HG03439 (cell line): ENCODE results near the gene KCNMA1.

Experiments used
- ATAC-seq: cut with Tn5 transposase; IDR thresholded peaks from one replicate; pipeline ENCODE4 v1.9.1; 2021; ENCODE audit warnings: mild to moderate bottlenecking, moderate library complexity; ENCODE audit not compliant: unreplicated experiment

The KCNMA1 gene

DNA sequence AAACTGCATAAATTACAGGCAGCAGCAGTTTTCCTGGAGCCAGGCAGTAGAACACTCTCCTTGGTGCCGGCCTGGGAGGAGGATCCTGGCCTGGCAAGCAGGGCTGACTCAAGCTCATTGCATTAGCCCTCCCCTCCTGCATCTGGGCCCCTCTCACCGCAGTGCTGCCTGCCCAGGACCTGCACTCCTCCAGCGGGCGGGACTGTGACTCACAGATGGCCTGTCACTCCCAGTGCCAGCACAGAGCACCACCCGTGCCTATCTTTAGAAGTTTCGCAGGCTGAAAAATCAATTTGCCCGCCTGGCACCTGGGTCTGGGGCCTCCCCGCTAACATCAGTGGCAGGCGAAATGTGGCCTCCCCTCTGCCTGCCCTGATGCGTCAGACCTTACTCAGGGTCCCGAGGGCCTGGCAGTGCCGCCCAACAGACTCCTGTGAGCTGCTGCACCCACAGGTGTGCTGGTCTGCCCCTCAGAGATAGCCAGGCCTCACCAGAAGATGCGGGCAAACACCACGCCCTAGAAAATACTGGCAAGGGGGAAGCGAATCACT lies 123.8 kb downstream of the KCNMA1 start:
- no peak for ATAC-seq

GRCh38 chr10:77513220-77513619 lies 124.4 kb downstream of the KCNMA1 start:
- ATAC-seq: no peak

GRCh38 chr10:77512219-77512578 lies 125.4 kb downstream of the KCNMA1 start:
- ATAC-seq: no peak

GRCh38 chr10:77511498-77512218 lies 126.0 kb downstream of the KCNMA1 start:
- ATAC-seq: no peak

DNA sequence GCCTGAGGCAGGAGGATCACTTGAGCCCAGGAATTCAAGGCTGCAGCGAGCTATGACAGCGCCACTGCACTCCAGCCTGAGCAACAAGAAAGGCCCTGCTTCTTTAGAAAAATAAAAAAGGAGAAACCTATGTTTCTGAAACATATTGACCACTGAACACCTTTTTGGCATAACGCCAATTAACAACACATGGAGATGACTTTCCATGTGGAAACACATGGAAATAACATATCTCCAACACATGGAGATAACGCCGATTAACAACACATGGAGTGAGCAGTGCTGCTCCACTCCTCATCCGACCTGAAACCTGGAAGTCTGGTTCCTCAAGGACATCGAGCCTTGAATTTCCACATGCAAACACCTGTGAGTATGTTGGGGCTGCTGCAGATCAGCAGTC lies 126.9 kb downstream of the KCNMA1 start:
- no peak for ATAC-seq

DNA sequence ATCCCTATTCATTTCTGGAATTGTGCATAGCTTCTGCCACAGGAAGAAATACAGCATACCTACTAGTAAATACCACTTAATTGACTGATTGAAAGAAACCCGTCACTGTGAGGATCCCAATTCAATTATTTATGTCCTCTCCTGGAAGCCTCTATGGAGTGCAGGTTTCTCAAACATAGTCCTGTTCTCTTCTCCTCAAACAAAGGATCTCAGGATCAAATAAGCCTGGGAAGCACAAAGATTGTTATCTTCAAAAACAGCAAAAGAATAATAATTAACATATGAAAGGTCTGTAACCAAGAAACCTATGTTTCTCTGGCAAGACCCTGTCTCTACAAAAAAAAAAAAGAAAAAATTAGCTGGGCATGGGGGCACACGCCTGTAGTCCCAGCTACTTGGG lies 127.3 kb downstream of the KCNMA1 start:
- ATAC-seq: no peak

DNA sequence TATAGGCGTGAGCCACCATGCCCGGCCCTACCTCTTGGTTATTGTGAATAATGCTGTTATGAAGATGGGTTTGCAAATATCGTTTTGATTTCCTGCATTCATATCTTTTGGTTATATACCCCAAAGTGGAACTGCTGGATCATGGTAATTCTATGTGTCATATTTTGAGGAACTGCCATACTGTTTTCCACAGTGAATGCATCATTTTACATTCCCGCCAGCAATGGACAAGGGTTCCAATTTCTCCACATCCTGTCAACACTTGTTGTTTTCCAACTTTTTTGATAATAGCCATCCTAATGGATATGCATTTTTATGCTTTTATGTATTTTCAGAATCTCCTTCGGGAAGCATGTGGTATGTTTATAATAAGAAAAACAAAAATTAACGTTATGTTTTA lies 128.2 kb downstream of the KCNMA1 start:
- ATAC-seq: no peak

DNA sequence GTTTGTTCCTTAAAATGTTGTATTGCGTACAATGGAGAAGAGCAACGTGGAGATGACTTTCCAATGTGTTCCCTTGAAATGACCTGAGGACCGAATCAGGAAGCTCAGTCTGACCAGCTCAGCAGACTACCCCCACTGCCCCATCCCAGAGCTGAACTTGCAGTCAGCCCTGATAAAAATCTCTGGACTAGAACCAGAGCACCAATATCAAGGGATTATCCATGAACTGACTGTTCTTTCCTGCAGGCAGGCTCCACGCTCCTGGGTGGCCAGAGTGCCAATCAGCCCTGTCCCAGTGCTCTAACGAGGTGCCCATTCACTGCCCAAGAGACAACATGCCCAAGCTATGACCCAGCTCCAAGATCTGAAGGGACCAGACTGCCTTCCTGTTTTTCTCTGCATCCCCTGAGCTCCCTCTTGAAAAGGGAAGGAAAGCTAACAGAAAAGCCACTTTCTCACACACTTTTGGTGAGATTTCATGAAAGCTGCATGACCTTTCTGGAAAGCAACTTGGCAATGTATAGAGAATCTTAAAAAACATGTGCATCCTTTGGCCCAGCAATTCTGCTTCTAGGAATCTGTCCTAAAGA lies 130.2 kb downstream of the KCNMA1 start:
- ATAC-seq: no peak

DNA sequence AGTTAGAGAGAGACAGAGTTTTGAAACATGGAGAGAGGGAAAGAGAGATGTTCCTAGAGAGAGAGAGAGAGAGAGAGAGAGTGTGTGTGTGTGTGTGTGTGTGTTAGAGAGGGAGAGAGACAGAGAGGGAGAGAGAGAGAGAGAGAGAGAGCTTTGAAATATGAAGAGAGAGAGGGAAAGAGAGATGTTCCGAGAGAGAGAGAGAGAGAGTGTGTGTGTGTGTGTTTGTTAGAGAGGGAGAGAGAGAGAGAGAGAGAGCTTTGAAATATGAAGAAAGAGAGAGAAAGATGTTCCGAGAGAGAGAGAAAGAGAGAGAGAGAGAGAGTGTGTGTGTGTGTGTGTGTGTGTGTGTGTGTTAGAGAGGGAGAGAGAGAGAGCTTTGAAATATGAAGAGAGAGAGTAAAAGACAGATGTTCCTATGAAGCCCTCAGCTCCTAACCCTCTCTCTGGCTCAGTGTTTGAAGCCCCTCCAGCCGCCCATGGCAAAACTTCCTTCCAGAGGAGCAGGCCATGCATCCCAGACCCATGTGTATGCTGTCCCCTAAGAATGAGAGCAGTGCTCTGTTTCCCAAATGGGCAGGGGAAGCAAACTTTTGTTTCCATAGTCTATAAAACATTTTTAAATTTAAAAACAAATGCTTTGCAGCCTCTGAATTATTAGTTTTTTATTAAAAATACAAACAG lies 130.9 kb downstream of the KCNMA1 start:
- ATAC-seq: no peak

DNA sequence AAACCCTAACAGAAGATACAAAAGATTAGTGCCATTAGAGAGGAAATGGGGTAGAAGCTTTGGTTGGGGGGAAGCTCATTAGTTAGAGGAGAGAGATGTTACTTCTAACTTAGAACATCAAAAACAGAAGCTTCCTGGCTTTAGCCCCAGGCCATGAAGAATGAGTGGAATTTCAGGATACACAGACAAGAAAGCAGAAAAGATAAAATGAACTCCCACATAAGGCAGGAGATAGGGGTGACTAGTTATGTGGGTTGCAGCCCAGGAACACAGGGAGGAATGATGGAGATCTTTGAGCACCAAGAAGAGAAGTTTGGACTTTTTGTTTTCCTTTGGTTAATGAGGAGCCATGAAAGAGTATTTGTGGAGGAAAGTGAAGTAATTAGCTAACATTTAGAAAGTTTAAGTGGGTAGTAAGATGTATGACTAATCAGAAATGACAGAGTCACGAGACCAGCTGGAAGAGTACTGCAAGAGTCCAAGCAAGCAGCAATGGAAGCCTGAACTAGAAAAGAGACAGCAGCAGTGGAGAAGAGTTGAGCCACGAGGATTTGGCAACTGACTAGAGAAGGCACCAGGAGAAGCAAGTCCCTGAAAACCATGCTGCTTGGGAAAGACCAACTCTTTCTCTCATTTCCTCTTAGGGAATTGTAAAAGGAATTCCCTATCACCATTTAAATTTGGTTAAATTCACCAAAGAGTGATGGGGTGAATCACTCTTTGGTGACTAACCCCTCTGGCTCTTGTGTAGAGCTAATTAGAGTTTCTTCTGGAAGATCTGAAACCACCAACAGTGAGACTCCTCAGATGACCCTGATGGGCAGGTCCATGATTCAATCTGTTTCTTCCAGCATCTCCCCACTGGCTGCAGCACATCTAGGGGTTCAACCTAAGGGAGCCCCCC lies 131.9 kb downstream of the KCNMA1 start:
- ATAC-seq: no peak

- ATAC-seq: no peak
These were observed 132.7 kb downstream of the KCNMA1 start for GRCh38 chr10:77504873-77505257.

GRCh38 chr10:77504196-77504872 lies 133.3 kb downstream of the KCNMA1 start:
- no peak for ATAC-seq

DNA sequence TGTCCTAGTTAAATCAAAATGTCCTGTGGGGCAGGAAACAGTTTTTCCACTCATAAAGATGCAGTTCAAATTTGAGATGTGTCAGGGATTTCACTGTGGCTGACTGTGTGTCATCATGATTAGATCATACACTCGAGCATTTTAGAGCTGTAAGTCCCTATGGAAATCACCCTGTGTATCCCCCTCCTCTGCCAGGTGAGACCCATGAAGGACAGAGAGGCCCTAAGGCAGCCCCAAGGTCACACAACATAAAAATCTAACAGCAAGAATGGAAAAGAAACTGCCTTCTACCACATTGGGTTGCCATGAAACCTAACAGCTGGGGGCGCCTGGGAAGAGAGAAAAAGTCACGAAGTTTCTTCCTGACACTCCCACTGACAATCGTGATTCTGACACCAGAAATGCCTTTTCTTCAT lies 135.8 kb downstream of the KCNMA1 start:
- ATAC-seq: no peak

- ATAC-seq: no peak
These were observed 136.3 kb downstream of the KCNMA1 start for GRCh38 chr10:77501152-77501845.

DNA sequence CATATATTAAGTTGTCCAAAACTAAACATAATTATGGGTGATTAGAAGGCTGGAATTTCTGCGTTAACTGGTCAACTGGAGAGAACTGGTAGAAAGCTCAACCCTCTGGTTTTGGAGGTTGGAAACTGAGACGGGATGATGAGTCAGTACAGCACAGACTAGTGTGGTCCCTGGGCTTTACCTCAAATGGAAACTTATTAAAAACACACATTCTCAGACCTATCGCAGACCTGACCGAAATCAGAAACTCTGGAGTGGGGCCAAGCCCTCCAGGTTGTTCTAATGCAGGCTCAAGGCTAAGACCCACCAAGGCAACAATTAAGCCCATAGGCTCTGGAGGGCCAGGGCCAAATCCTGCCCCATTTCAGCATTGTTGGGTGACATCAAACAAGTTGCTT lies 136.9 kb downstream of the KCNMA1 start:
- peak; percentile 65 for ATAC-seq

- no peak for ATAC-seq
These were observed 138.8 kb downstream of the KCNMA1 start for GRCh38 chr10:77498829-77499228.

DNA sequence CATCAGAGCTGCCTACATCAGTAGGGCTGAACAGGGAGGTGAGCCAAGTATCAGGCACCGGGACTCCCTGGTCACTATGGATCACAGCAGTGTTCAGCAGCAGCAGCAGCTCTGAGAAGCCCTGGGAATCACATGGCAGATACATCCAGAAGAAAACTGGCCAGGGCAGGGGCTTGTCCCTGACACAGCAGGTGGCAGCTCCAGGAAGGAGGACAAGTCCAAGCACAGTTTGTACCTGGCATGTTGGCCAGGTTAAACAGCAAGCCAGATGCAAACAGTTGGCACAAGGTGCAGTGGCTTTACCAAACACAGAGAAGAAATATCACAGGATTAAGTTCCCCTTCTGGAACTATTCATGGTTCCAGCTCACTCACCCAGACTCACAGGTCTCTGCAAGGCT lies 139.4 kb downstream of the KCNMA1 start:
- ATAC-seq: no peak

- ATAC-seq: no peak
These were observed 139.9 kb downstream of the KCNMA1 start for GRCh38 chr10:77497748-77498147.

DNA sequence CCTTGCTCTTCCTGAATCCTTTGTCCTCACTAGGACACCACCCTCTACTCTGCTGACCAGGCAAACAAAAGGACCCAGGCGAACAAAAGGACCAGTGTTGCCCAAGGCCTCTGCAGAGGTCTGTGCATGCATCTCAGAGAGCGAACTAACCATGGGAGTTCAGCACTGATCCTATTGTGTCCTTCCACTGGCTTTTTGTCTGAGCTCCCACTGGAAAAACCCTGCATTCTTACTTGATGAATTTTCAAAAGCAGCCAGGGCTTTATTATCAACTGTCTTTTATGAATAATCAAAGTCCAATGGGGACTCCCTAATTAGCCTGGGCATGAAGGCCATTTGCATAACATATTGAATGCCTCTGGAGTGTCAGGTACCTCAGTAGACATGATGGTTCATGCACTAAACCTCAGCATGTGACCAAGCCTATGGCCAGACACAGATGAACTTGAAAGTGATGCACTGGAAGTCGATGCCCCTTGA lies 140.6 kb downstream of the KCNMA1 start:
- no peak for ATAC-seq
